Hepatocyte (in vitro differentiated cells): Measurements from ENCODE around the gene LAMB3. TPM values are rescaled to one million over a fixed set of nuclear protein-coding genes. Genes with fewer than 3 reads are reported as not detected.

Source experiments
- DNase-seq: peaks from one replicate; pipeline ENCODE4 v3.0.0-alpha.2; 2016; ENCODE audit warnings: low spot score
- H2AFZ ChIP-seq: fragments of 200-600 bp; sonication (generic); 2 replicates; pipeline ENCODE4 v1.6.0; 2016; ENCODE audit warnings: antibody characterized with exemption, mild to moderate bottlenecking
- H3K27ac ChIP-seq: fragments of 200-600 bp; sonication (generic); 2 replicates; pipeline ENCODE4 v1.5.1; 2016; ENCODE audit warnings: mild to moderate bottlenecking
- H3K27me3 ChIP-seq: fragments of 200-600 bp; sonication (generic); 2 replicates; pipeline ENCODE4 v1.6.1; 2016
- H3K36me3 ChIP-seq: fragments of 200-600 bp; sonication (generic); replicated peaks from 2 replicates; pipeline ENCODE4 v1.5.1; 2016; ENCODE audit warnings: low read depth; ENCODE audit not compliant: insufficient read depth
- H3K4me1 ChIP-seq: fragments of 200-600 bp; sonication (generic); 2 replicates; pipeline ENCODE4 v1.5.1; 2016; ENCODE audit warnings: mild to moderate bottlenecking, moderate library complexity; ENCODE audit not compliant: insufficient read depth
- H3K4me2 ChIP-seq: fragments of 200-600 bp; sonication (generic); 2 replicates; pipeline ENCODE4 v1.6.0; 2016
- H3K4me3 ChIP-seq: fragments of 200-600 bp; sonication (generic); 2 replicates; pipeline ENCODE4 v1.5.1; 2016; ENCODE audit warnings: mild to moderate bottlenecking
- H3K79me2 ChIP-seq: fragments of 200-600 bp; sonication (generic); 2 replicates; pipeline ENCODE4 v1.6.0; 2017; ENCODE audit warnings: mild to moderate bottlenecking
- H3K9me2 ChIP-seq: fragments of 200-600 bp; sonication (generic); replicated peaks from 2 replicates; pipeline ENCODE4 v1.6.0; 2017; ENCODE audit warnings: mild to moderate bottlenecking; ENCODE audit not compliant: insufficient read depth
- H3K9me3 ChIP-seq: fragments of 200-600 bp; sonication (generic); 2 replicates; pipeline ENCODE4 v1.5.1; 2016; ENCODE audit warnings: low read depth, mild to moderate bottlenecking
- H4K20me1 ChIP-seq: fragments of 200-600 bp; sonication (generic); 2 replicates; pipeline ENCODE4 v1.6.0; 2016; ENCODE audit warnings: mild to moderate bottlenecking; ENCODE audit not compliant: insufficient read depth, poor library complexity, severe bottlenecking
- CTCF ChIP-seq: fragments of 200-600 bp; sonication (generic); IDR thresholded peaks from 2 replicates; pipeline ENCODE4 v1.5.1; 2016; ENCODE audit warnings: antibody characterized with exemption, mild to moderate bottlenecking; ENCODE audit not compliant: poor library complexity
- EZH2 ChIP-seq: fragments of 200-600 bp; sonication (generic); IDR thresholded peaks from 2 replicates; pipeline ENCODE4 v1.6.1; 2016; ENCODE audit warnings: antibody characterized with exemption, mild to moderate bottlenecking, borderline replicate concordance
- EZH2phosphoT487 ChIP-seq: fragments of 200-600 bp; sonication (generic); IDR thresholded peaks from one replicate; pipeline ENCODE4 v1.6.1; 2018; ENCODE audit warnings: antibody characterized with exemption, mild to moderate bottlenecking, low read depth, moderate library complexity; ENCODE audit not compliant: unreplicated experiment, severe bottlenecking
- WGBS: methylation state at CpG from one replicate; pipeline ENCODE4 v1.1.6; 2016; ENCODE audit warnings: low lambda C conversion rate; ENCODE audit errors: missing lambda C conversion rate; 5-methylcytosine and 5-hydroxymethylcytosine counted together
- polyA plus RNA-seq: library from polyadenylated mRNA; unstranded; fragments of >200 nt; fragmentation: Nextera tagmentation; extraction: Ambion mirVana; gene quantifications from 2 replicates; pipeline ENCODE4 v1.2.1, GENCODE V29; 2016
- total RNA-seq: library from RNA; depleted of rRNA; stranded (reverse); fragments of >200 nt; gene quantifications from 2 replicates; pipeline ENCODE4 v1.2.3, GENCODE V29; 2014

Gene LAMB3
- total and polyA plus RNA-seq, 2 experiments from 2014 or later = 55.9 to 76.9 TPM

- no peak overlapping the region for H3K27ac ChIP-seq
- H3K9me3 ChIP-seq = no peaks in the 10 kb centered on the region
- H3K4me1 ChIP-seq = no peaks in the 10 kb centered on the region
- H4K20me1 ChIP-seq = no peaks in the 10 kb centered on the region
- H3K79me2 ChIP-seq = no peaks in the 10 kb centered on the region
- H3K36me3 ChIP-seq = no peaks in the 10 kb centered on the region
- no peak overlapping the region for H3K4me2 ChIP-seq
- H3K9me2 ChIP-seq = no peaks in the 10 kb centered on the region
- TF ChIP-seq EZH2phosphoT487 (no peak), EZH2 (no peak), CTCF (peak; percentile 67)
- H2AFZ ChIP-seq = no peak overlapping the region
- no peak overlapping the region for H3K4me3 ChIP-seq
- peak; percentile 62 for DNase-seq
- WGBS = 55% methylated on average over 6 of the region's 6 CpGs
- H3K27me3 ChIP-seq = peaks cover 7% of the 10 kb centered on the region
Observed at GRCh38 chr1:209601809-209602657, 50.2 kb downstream of the LAMB3 start.

GRCh38 chr1:209600541-209600940, 51.7 kb downstream of the LAMB3 start:
- H3K27me3 ChIP-seq = peaks cover 7% of the 10 kb centered on the region
- no peaks in the 10 kb centered on the region for H3K9me2 ChIP-seq
- no peak overlapping the region for H3K27ac ChIP-seq
- no peak overlapping the region for H3K4me2 ChIP-seq
- TF ChIP-seq EZH2phosphoT487 (no peak), EZH2 (no peak), CTCF (no peak)
- DNase-seq = no peak
- H4K20me1 ChIP-seq = no peaks in the 10 kb centered on the region
- no peaks in the 10 kb centered on the region for H3K36me3 ChIP-seq
- H3K4me1 ChIP-seq = no peaks in the 10 kb centered on the region
- no peak overlapping the region for H2AFZ ChIP-seq
- H3K9me3 ChIP-seq = no peaks in the 10 kb centered on the region
- no peak overlapping the region for H3K4me3 ChIP-seq
- no peaks in the 10 kb centered on the region for H3K79me2 ChIP-seq
- 90% methylated on average over 1 of the region's 1 CpG for WGBS

- H3K9me3 ChIP-seq = no peaks in the 10 kb centered on the region
- WGBS = 93% methylated on average over 1 of the region's 1 CpG
- peaks cover 7% of the 10 kb centered on the region for H3K27me3 ChIP-seq
Observed at GRCh38 chr1:209598227-209598626, 54.0 kb downstream of the LAMB3 start.

More at GRCh38 chr1:209598227-209598626, 54.0 kb downstream of the LAMB3 start:
- Histone ChIP-seq H4K20me1 (no peaks in the 10 kb centered on the region), H3K27ac (no peak overlapping the region), H3K4me3 (no peak overlapping the region), H3K4me2 (no peak overlapping the region), H3K79me2 (no peaks in the 10 kb centered on the region), H2AFZ (no peak overlapping the region), H3K36me3 (no peaks in the 10 kb centered on the region), H3K9me2 (no peaks in the 10 kb centered on the region), H3K4me1 (no peaks in the 10 kb centered on the region)
- TF ChIP-seq CTCF (no peak), EZH2phosphoT487 (no peak), EZH2 (no peak)
- no peak for DNase-seq
